Urothelium cell line (cell line): ENCODE results near the gene GUK1.

Experiments
- DNase-seq: peaks from one replicate; pipeline ENCODE4 v3.0.0; 2011; ENCODE audit warnings: low spot score, mixed read lengths
- FAIRE-seq: peaks from 2 replicates; lab custom pipeline; 2011; peaks lifted over from hg19 to GRCh38; lab: Jason Lieb, UNC

The GUK1 gene

GRCh38 chr1:228139931-228140723, at the start of gene GUK1:
TSS of gene GUK1 (plus strand) at chr1:228140279. CDS start at chr1:228140303, 24 bp downstream.
- DNase-seq (peak; percentile 98), FAIRE-seq (peak; percentile 96)

GRCh38 chr1:228090613-228091081, 49.4 kb upstream of the GUK1 start:
- FAIRE-seq (no peak), DNase-seq (no peak)

- DNase-seq (no peak), FAIRE-seq (no peak)
Measured at GRCh38 chr1:228091084-228091483, 49.0 kb upstream of the GUK1 start.

- FAIRE-seq (no peak), DNase-seq (no peak)
Measured at GRCh38 chr1:228092342-228093049, 47.6 kb upstream of the GUK1 start.

- FAIRE-seq = no peak
- DNase-seq = no peak
Measured at GRCh38 chr1:228093050-228093906, 46.8 kb upstream of the GUK1 start.

GRCh38 chr1:228094432-228095016, 45.6 kb upstream of the GUK1 start:
- no peak for FAIRE-seq
- no peak for DNase-seq

- DNase-seq (no peak), FAIRE-seq (no peak)
Measured at GRCh38 chr1:228095161-228095560, 44.9 kb upstream of the GUK1 start.

- no peak for DNase-seq
- FAIRE-seq = no peak
Measured at GRCh38 chr1:228095938-228096337, 44.1 kb upstream of the GUK1 start.

- DNase-seq (no peak), FAIRE-seq (no peak)
Measured at GRCh38 chr1:228096416-228097332, 43.4 kb upstream of the GUK1 start.

- FAIRE-seq = no peak
- DNase-seq = no peak
Measured at GRCh38 chr1:228097333-228098081, 42.6 kb upstream of the GUK1 start.

- FAIRE-seq = no peak
- DNase-seq = no peak
Measured at GRCh38 chr1:228098323-228098931, 41.7 kb upstream of the GUK1 start.

- FAIRE-seq = no peak
- DNase-seq = no peak
Measured at GRCh38 chr1:228099331-228099732, 40.7 kb upstream of the GUK1 start.

- DNase-seq = no peak
Measured at GRCh38 chr1:228100822-228101613, 39.1 kb upstream of the GUK1 start.

GRCh38 chr1:228101614-228101993, 38.5 kb upstream of the GUK1 start:
- FAIRE-seq (no peak), DNase-seq (no peak)

More at GRCh38 chr1:228100822-228101613, 39.1 kb upstream of the GUK1 start:
- FAIRE-seq = no peak

- DNase-seq (peak; percentile 57), FAIRE-seq (no peak)
Measured at GRCh38 chr1:228101994-228102790, 37.9 kb upstream of the GUK1 start.

GRCh38 chr1:228102791-228103620, 37.1 kb upstream of the GUK1 start, which contains the start of gene C1orf35:
TSS of gene C1orf35 (minus strand) at chr1:228103325. CDS start at chr1:228103227, 98 bp downstream.
- FAIRE-seq (peak; percentile 91), DNase-seq (peak; percentile 97)
